SK-N-SH treated with all-trans-retinoic acid at 6 μM for 48 hours (cell line): ENCODE data around the gene FPGS.
"Not testable (repeated sequence)": the region's sequence is repeated elsewhere in the genome, so short reads cannot be mapped to it uniquely, and the experiment has no call there.

ENCODE experiments used
- ATAC-seq: fragments of 200-7000 bp; cut with Tn5 transposase; 3 replicates; pipeline ENCODE4 v1.9.1; 2020; ENCODE audit warnings: mild to moderate bottlenecking, moderate library complexity
- ARNTL ChIP-seq: fragments of 450-650 bp; formaldehyde crosslinking; IDR thresholded peaks from 2 replicates; pipeline ENCODE4 v1.5.0; 2020; ENCODE audit warnings: low read depth, mild to moderate bottlenecking, moderate library complexity, borderline replicate concordance
- BACH2 ChIP-seq: fragments of 250-450 bp; sonication (Bioruptor Pico); IDR thresholded peaks from 2 replicates; pipeline ENCODE4 v1.9.0; 2021; ENCODE audit warnings: mild to moderate bottlenecking, borderline replicate concordance
- CREB5 ChIP-seq: fragments of 250-450 bp; sonication (Bioruptor Pico); IDR thresholded peaks from 2 replicates; pipeline ENCODE4 v1.5.1; 2020; ENCODE audit warnings: low read depth, mild to moderate bottlenecking, moderate library complexity
- CSDC2 ChIP-seq: fragments of 250-450 bp; sonication (Bioruptor Pico); IDR thresholded peaks from 2 replicates; pipeline ENCODE4 v1.5.0; 2020; ENCODE audit warnings: mild to moderate bottlenecking, moderate library complexity
- ESRRG ChIP-seq: fragments of 250-450 bp; sonication (Bioruptor Pico); IDR thresholded peaks from 2 replicates; pipeline ENCODE4 v1.6.1; 2021; ENCODE audit warnings: mild to moderate bottlenecking
- ISL1 ChIP-seq: fragments of 250-450 bp; sonication (Bioruptor Pico); IDR thresholded peaks from 2 replicates; pipeline ENCODE4 v2.1.2; 2022; ENCODE audit warnings: mild to moderate bottlenecking, moderate library complexity
- OSR1 ChIP-seq: fragments of 250-450 bp; sonication (Bioruptor Pico); IDR thresholded peaks from 2 replicates; pipeline ENCODE4 v1.8.0; 2022; ENCODE audit warnings: moderate library complexity, mild to moderate bottlenecking, inconsistent platforms
- PATZ1 ChIP-seq: fragments of 250-450 bp; sonication (Bioruptor Pico); IDR thresholded peaks from 2 replicates; pipeline ENCODE4 v1.8.0; 2020; ENCODE audit warnings: mild to moderate bottlenecking, moderate library complexity, borderline replicate concordance
- PPARA ChIP-seq: fragments of 250-450 bp; sonication (Bioruptor Pico); IDR thresholded peaks from 2 replicates; pipeline ENCODE4 v1.5.0; 2020; ENCODE audit warnings: mild to moderate bottlenecking, borderline replicate concordance
- SNAI2 ChIP-seq: fragments of 250-450 bp; sonication (Bioruptor Pico); IDR thresholded peaks from 2 replicates; pipeline ENCODE4 v1.5.0; 2020; ENCODE audit warnings: mild to moderate bottlenecking, moderate library complexity
- TCF4 ChIP-seq: fragments of 250-450 bp; sonication (Bioruptor Pico); IDR thresholded peaks from 2 replicates; pipeline ENCODE4 v1.8.0; 2021; ENCODE audit warnings: mild to moderate bottlenecking, moderate library complexity, borderline replicate concordance
- TOX ChIP-seq: fragments of 250-450 bp; sonication (Bioruptor Pico); IDR thresholded peaks from 2 replicates; pipeline ENCODE4 v1.8.0; 2021; ENCODE audit warnings: mild to moderate bottlenecking, moderate library complexity, borderline replicate concordance
- ZC3H10 ChIP-seq: fragments of 250-450 bp; sonication (Bioruptor Pico); IDR thresholded peaks from 2 replicates; pipeline ENCODE4 v1.5.1; 2021; ENCODE audit warnings: mild to moderate bottlenecking, moderate library complexity
- ZFP3 ChIP-seq: fragments of 250-450 bp; sonication (Bioruptor Pico); IDR thresholded peaks from 2 replicates; pipeline ENCODE4 v1.5.0; 2020; ENCODE audit warnings: mild to moderate bottlenecking, moderate library complexity
- ZFP30 ChIP-seq: fragments of 450-650 bp; formaldehyde crosslinking; IDR thresholded peaks from 2 replicates; pipeline ENCODE4 v1.5.0; 2022; ENCODE audit warnings: mild to moderate bottlenecking, moderate library complexity
- ZNF565 ChIP-seq: fragments of 450-650 bp; formaldehyde crosslinking; conservative IDR thresholded peaks from 2 replicates; pipeline ENCODE4 v1.5.0; 2020; ENCODE audit warnings: low read depth, mild to moderate bottlenecking, moderate library complexity
- ZNF8 ChIP-seq: fragments of 450-650 bp; formaldehyde crosslinking; IDR thresholded peaks from 2 replicates; pipeline ENCODE4 v1.5.0; 2020; ENCODE audit warnings: mild to moderate bottlenecking, moderate library complexity
- TF ChIP-seq, protein P1 (sequence below): fragments of 250-450 bp; sonication (Bioruptor Pico); IDR thresholded peaks from 2 replicates; pipeline ENCODE4 v1.5.1; 2021; ENCODE audit warnings: mild to moderate bottlenecking, moderate library complexity
- TF ChIP-seq, protein P2 (sequence below): fragments of 250-450 bp; sonication (Bioruptor Pico); IDR thresholded peaks from 2 replicates; pipeline ENCODE4 v1.5.0; 2020; ENCODE audit warnings: mild to moderate bottlenecking, moderate library complexity
- TF ChIP-seq, protein P3 (sequence below): fragments of 250-450 bp; sonication (Bioruptor Pico); IDR thresholded peaks from 2 replicates; pipeline ENCODE4 v1.8.0; 2021; ENCODE audit warnings: low read depth, mild to moderate bottlenecking, moderate library complexity, borderline replicate concordance

FPGS gene

GRCh38 chr9:127835991-127836516 is 33.4 kb downstream of the FPGS start:
- no peak for TF ChIP-seq ZFP3
- TF ChIP-seq ZNF8 (CRISPR knock-in tag): no peak
- no peak for TF ChIP-seq TCF4 (CRISPR knock-in tag)
- TF ChIP-seq ZFP30 (CRISPR knock-in tag): no peak
- no peak for TF ChIP-seq OSR1 (CRISPR knock-in tag)
- TF ChIP-seq, protein P1, sequence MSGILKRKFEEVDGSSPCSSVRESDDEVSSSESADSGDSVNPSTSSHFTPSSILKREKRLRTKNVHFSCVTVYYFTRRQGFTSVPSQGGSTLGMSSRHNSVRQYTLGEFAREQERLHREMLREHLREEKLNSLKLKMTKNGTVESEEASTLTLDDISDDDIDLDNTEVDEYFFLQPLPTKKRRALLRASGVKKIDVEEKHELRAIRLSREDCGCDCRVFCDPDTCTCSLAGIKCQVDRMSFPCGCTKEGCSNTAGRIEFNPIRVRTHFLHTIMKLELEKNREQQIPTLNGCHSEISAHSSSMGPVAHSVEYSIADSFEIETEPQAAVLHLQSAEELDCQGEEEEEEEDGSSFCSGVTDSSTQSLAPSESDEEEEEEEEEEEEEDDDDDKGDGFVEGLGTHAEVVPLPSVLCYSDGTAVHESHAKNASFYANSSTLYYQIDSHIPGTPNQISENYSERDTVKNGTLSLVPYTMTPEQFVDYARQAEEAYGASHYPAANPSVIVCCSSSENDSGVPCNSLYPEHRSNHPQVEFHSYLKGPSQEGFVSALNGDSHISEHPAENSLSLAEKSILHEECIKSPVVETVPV (CRISPR knock-in tag): no peak
- no peak for TF ChIP-seq SNAI2 (CRISPR knock-in tag)
- no peak for TF ChIP-seq PPARA (CRISPR knock-in tag)
- no peak for TF ChIP-seq ISL1 (CRISPR knock-in tag)
- no peak for TF ChIP-seq ARNTL (CRISPR knock-in tag)
- no peak for TF ChIP-seq ESRRG (CRISPR knock-in tag)
- TF ChIP-seq, protein P2, sequence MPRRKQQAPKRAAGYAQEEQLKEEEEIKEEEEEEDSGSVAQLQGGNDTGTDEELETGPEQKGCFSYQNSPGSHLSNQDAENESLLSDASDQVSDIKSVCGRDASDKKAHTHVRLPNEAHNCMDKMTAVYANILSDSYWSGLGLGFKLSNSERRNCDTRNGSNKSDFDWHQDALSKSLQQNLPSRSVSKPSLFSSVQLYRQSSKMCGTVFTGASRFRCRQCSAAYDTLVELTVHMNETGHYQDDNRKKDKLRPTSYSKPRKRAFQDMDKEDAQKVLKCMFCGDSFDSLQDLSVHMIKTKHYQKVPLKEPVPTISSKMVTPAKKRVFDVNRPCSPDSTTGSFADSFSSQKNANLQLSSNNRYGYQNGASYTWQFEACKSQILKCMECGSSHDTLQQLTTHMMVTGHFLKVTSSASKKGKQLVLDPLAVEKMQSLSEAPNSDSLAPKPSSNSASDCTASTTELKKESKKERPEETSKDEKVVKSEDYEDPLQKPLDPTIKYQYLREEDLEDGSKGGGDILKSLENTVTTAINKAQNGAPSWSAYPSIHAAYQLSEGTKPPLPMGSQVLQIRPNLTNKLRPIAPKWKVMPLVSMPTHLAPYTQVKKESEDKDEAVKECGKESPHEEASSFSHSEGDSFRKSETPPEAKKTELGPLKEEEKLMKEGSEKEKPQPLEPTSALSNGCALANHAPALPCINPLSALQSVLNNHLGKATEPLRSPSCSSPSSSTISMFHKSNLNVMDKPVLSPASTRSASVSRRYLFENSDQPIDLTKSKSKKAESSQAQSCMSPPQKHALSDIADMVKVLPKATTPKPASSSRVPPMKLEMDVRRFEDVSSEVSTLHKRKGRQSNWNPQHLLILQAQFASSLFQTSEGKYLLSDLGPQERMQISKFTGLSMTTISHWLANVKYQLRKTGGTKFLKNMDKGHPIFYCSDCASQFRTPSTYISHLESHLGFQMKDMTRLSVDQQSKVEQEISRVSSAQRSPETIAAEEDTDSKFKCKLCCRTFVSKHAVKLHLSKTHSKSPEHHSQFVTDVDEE (CRISPR knock-in tag): no peak
- no peak for TF ChIP-seq ZNF565
- no peak for TF ChIP-seq BACH2
- TF ChIP-seq, protein P3, sequence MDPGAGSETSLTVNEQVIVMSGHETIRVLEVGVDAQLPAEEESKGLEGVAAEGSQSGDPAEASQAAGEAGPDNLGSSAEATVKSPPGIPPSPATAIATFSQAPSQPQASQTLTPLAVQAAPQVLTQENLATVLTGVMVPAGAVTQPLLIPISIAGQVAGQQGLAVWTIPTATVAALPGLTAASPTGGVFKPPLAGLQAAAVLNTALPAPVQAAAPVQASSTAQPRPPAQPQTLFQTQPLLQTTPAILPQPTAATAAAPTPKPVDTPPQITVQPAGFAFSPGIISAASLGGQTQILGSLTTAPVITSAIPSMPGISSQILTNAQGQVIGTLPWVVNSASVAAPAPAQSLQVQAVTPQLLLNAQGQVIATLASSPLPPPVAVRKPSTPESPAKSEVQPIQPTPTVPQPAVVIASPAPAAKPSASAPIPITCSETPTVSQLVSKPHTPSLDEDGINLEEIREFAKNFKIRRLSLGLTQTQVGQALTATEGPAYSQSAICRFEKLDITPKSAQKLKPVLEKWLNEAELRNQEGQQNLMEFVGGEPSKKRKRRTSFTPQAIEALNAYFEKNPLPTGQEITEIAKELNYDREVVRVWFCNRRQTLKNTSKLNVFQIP (CRISPR knock-in tag): no peak
- TF ChIP-seq CSDC2: no peak
- no peak for TF ChIP-seq PATZ1
- no peak for ATAC-seq

DNA sequence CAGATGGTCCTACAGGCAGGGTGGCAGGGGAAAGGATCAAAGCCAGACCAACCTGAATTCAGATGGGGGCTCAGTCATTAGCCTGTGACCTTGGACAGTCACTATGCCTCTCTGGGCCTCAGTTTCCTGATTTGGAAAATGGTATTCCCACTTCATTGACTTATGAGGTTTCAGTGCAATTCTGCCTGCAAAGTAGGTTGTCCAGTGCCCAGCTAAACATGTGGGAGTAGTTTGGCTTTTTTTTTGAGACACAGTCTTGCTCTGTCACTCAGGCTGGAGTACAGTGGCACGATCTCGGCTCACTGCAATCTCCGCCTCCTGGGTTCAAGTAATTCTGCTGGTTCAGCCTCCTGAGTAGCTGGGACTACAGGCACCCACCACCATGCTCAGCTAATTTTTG is 33.9 kb downstream of the FPGS start:
- not testable (repeated sequence) for ATAC-seq

GRCh38 chr9:127837346-127837745 is 34.7 kb downstream of the FPGS start:
- no peak for ATAC-seq

GRCh38 chr9:127838375-127839078 is 35.8 kb downstream of the FPGS start:
- ATAC-seq: peak; percentile 96
- TF ChIP-seq ZC3H10 (CRISPR knock-in tag) (no peak), ZFP30 (CRISPR knock-in tag) (no peak), CREB5 (no peak), PATZ1 (no peak), ESRRG (CRISPR knock-in tag) (no peak), TOX (no peak), PPARA (CRISPR knock-in tag) (no peak), ZNF8 (CRISPR knock-in tag) (no peak), ISL1 (CRISPR knock-in tag) (no peak), BACH2 (no peak), CSDC2 (no peak; the same call in 1 of the 2 replicates), ARNTL (CRISPR knock-in tag) (no peak), ZFP3 (no peak), TCF4 (CRISPR knock-in tag) (no peak)
- TF ChIP-seq, protein P2 (CRISPR knock-in tag): no peak

More at GRCh38 chr9:127837346-127837745, 34.7 kb downstream of the FPGS start:
- no peak for TF ChIP-seq TCF4 (CRISPR knock-in tag)
